DND-41 (cell line): Measurements from ENCODE around the gene CD22.
"Not testable (repeated sequence)": the region's sequence is repeated elsewhere in the genome, so short reads cannot be mapped to it uniquely, and the experiment has no call there.

Experiments
- CTCF ChIP-seq: IDR thresholded peaks from 2 replicates; pipeline ENCODE4 v1.5.1; 2012; ENCODE audit warnings: borderline replicate concordance, low read length, moderate library complexity, mild to moderate bottlenecking; ENCODE audit not compliant: poor library complexity, severe bottlenecking; ENCODE audit errors: extremely low read depth
- EZH2 ChIP-seq: IDR thresholded peaks from 3 replicates; pipeline ENCODE4 v1.6.1; 2012; ENCODE audit warnings: borderline replicate concordance, low read depth, mild to moderate bottlenecking, moderate library complexity, low read length, inconsistent platforms; ENCODE audit not compliant: severe bottlenecking

- not testable (repeated sequence) for TF ChIP-seq CTCF, EZH2
Measured at GRCh38 chr19:35374031-35374430, 45.0 kb downstream of the CD22 start.
